ENCODE results near the gene LRRC23. TPM values are rescaled to one million over a fixed set of nuclear protein-coding genes. Genes with fewer than 3 reads are reported as not detected.

LRRC23 gene
- polyA plus RNA-seq, 1 of the 3 experiments (the other 2 are of a cell fraction): 11.9 TPM

GRCh38 chr12:6948873-6949594 lies 44.4 kb downstream of the LRRC23 start:
- Histone ChIP-seq H3K36me3 (replicated peaks in 1 of 2; ENCODE audit: control insufficient read depth in 1 of 2, insufficient read depth in 2 of 2, low read length in 1 of 2) (peaks cover 3 to 5% of the 10 kb centered on the region in 2 experiments), H4K20me1 (ENCODE audit: insufficient read depth) (no peaks in the 10 kb centered on the region), H3K9ac (no peak overlapping the region), H3K27ac (ENCODE audit: low read depth in 2 of 2, low read length in 1 of 2) (no peak overlapping the region), H3K27me3 (ENCODE audit: insufficient read depth) (no peaks in the 10 kb centered on the region), H3K4me1 (ENCODE audit: control insufficient read depth in 1 of 2, insufficient read depth in 2 of 2, low read depth in 1 of 2, low read length in 1 of 2) (peaks cover 6 to 8% of the 10 kb centered on the region in 2 experiments; a peak in 3 of 4 replicates), H3K4me2 (no peak overlapping the region), H3K9me2 (no peaks in the 10 kb centered on the region), H3K79me2 (ENCODE audit: insufficient read depth) (peaks cover 10% of the 10 kb centered on the region; the same call in 1 of the 2 replicates), H3K4me3 (ENCODE audit: low read depth in 2 of 2, low read length in 1 of 2) (no peak overlapping the region), H2AFZ (ENCODE audit: low read depth) (no peak overlapping the region), H3F3A (replicated peaks; ENCODE audit: insufficient read depth) (peaks cover 9% of the 10 kb centered on the region), H3K9me3 (no peaks in the 10 kb centered on the region)
- WGBS (ENCODE audit: low lambda C conversion rate): 90% methylated on average over 15 of the region's 15 CpGs
- ChIA-PET POLR2A (no interaction called here), CTCF (interaction anchor here (0.7 to 6.5 kb wide), 8 partner anchors 12 to 164 kb away, joined by 3 to 114 read pairs (median 6); partner anchors contain the start of gene C1RL)
- DNase-seq: peak; percentile 55
- TF ChIP-seq TAF1 (IDR thresholded peaks at IDR 0.05; ENCODE audit: borderline replicate concordance, low read depth, low read length): no peak
- no peak for TF ChIP-seq FOXM1 (IDR thresholded peaks at IDR 0.05; ENCODE audit: low read depth)
- TF ChIP-seq CTCF (IDR thresholded peaks at IDR 0.05): peak; percentile 22; the same call in 1 of the 2 replicates

GRCh38 chr12:6950401-6950801 lies 45.8 kb downstream of the LRRC23 start:
- no peak overlapping the region for H3K4me2 ChIP-seq
- no peaks in the 10 kb centered on the region for H3K9me2 ChIP-seq
- H3K4me3 ChIP-seq (ENCODE audit: low read depth in 2 of 2, low read length in 1 of 2): no peak overlapping the region
- no peak overlapping the region for H3K9ac ChIP-seq
- H3K36me3 ChIP-seq (replicated peaks in 1 of 2; ENCODE audit: control insufficient read depth in 1 of 2, insufficient read depth in 2 of 2, low read length in 1 of 2): peaks cover 3 to 4% of the 10 kb centered on the region in 2 experiments
- H4K20me1 ChIP-seq (ENCODE audit: insufficient read depth): no peaks in the 10 kb centered on the region
- TF ChIP-seq TCF12 (IDR thresholded peaks at IDR 0.05) (no peak), CTCF (IDR thresholded peaks at IDR 0.05) (peak; percentile 41)
- 83% methylated on average over 1 of the region's 1 CpG for WGBS (ENCODE audit: low lambda C conversion rate)
- no peaks in the 10 kb centered on the region for H3K27me3 ChIP-seq (ENCODE audit: insufficient read depth)
- peaks cover 4% of the 10 kb centered on the region; the same call in 1 of the 2 replicates for H3K79me2 ChIP-seq (ENCODE audit: insufficient read depth)
- no peaks in the 10 kb centered on the region for H3F3A ChIP-seq (replicated peaks; ENCODE audit: insufficient read depth)
- no peak overlapping the region for H3K27ac ChIP-seq (ENCODE audit: low read depth in 2 of 2, low read length in 1 of 2)
- peak; percentile 62 for DNase-seq
- CTCF ChIA-PET: interaction anchor here (1.3 to 2.9 kb wide), 3 partner anchors 14 to 163 kb away, joined by 6 to 10 read pairs (median 6); no protein-coding TSS in a partner anchor
- no peak overlapping the region for H2AFZ ChIP-seq (ENCODE audit: low read depth)
- POLR2A ChIA-PET: no interaction called here
- no peaks in the 10 kb centered on the region for H3K9me3 ChIP-seq
- peaks cover under 1 to 3% of the 10 kb centered on the region in 2 experiments; a peak in 2 of 4 replicates for H3K4me1 ChIP-seq (ENCODE audit: control insufficient read depth in 1 of 2, insufficient read depth in 2 of 2, low read depth in 1 of 2, low read length in 1 of 2)
